AG04449 (cell line): ENCODE measurements around the gene TOX4.

Source experiments
- CTCF ChIA-PET: fragments of 350-600 bp; formaldehyde crosslinking; extraction: SDS; loops from one replicate; lab custom pipeline; 2021; ENCODE audit warnings: antibody characterized with exemption; lab: Yijun Ruan, JAX
- POLR2A ChIA-PET: fragments of 400-600, 350-600 bp; formaldehyde crosslinking; extraction: SDS; loops from one replicate; lab custom pipeline; 2020; ENCODE audit warnings: antibody characterized with exemption, inconsistent platforms; lab: Yijun Ruan, JAX
- DNase-seq: peaks from one replicate; pipeline ENCODE4 v3.0.0-alpha.2; 2010; ENCODE audit warnings: low read depth, low spot score
- H3K4me3 ChIP-seq: 2 replicates; pipeline ENCODE4 v1.5.1; 2011; ENCODE audit warnings: low read depth, mild to moderate bottlenecking, control low read depth, low read length
- CTCF ChIP-seq: IDR thresholded peaks from one replicate; pipeline ENCODE4 v1.5.1; 2011; ENCODE audit warnings: mild to moderate bottlenecking, moderate library complexity, low read length, control low read depth, inconsistent platforms; ENCODE audit not compliant: insufficient read depth; ENCODE audit errors: missing control alignments

TOX4 gene

GRCh38 chr14:21506557-21506956 is 29.6 kb downstream of the TOX4 start:
- no peak overlapping the region for H3K4me3 ChIP-seq
- ChIA-PET POLR2A (no interaction called here), CTCF (no interaction called here)
- no peak for DNase-seq
- no peak for TF ChIP-seq CTCF

- TF ChIP-seq CTCF = no peak
- DNase-seq = no peak
- peak overlapping the region; percentile 98 for H3K4me3 ChIP-seq
- POLR2A ChIA-PET = no interaction called here
- CTCF ChIA-PET = interaction anchor here (1.3 to 3.3 kb wide), 2 partner anchors 11 to 14 kb away, joined by 5 to 39 read pairs; no protein-coding TSS in a partner anchor
Observed at GRCh38 chr14:21509432-21510143, 32.6 kb downstream of the TOX4 start.

GRCh38 chr14:21510735-21511657 is 34.0 kb downstream of the TOX4 start, which contains the start of gene METTL3:
Gene METTL3 (minus strand): TSS chr14:21511340. CDS start chr14:21511223, 117 bp downstream.
- peak; percentile 96 for DNase-seq
- ChIA-PET CTCF (interaction anchor here (0.8 to 3.3 kb wide), 6 partner anchors 10 to 48 kb away, joined by 3 to 39 read pairs (median 8); partner anchors contain the start of genes RAB2B and TOX4), POLR2A (interaction anchor here (0.8 to 2.1 kb wide), 12 partner anchors 11 to 440 kb away, joined by 3 to 9 read pairs (median 4); partner anchors contain the start of genes CHD8, RAB2B, SUPT16H and TOX4)
- peak within 1 kb of the TSS; percentile 98 for H3K4me3 ChIP-seq
- TF ChIP-seq CTCF = no peak

- no peak overlapping the region for H3K4me3 ChIP-seq
- no peak for DNase-seq
- POLR2A ChIA-PET = no interaction called here
- CTCF ChIA-PET = interaction anchor here (3.0 kb wide), 1 partner anchor 16 kb away, joined by 14 read pairs; no protein-coding TSS in a partner anchor
- no peak for TF ChIP-seq CTCF
Observed at GRCh38 chr14:21514341-21514740, 37.3 kb downstream of the TOX4 start.

GRCh38 chr14:21518725-21519124 is 41.7 kb downstream of the TOX4 start:
- H3K4me3 ChIP-seq = no peak overlapping the region
- no peak for DNase-seq
- TF ChIP-seq CTCF = no peak
- ChIA-PET CTCF (interaction anchor here (1.4 to 1.8 kb wide), 2 partner anchors 20 to 416 kb away, joined by 3 to 8 read pairs; no protein-coding TSS in a partner anchor), POLR2A (no interaction called here)

- ChIA-PET CTCF (no interaction called here), POLR2A (no interaction called here)
- TF ChIP-seq CTCF = no peak
- no peak overlapping the region for H3K4me3 ChIP-seq
- DNase-seq = no peak
Observed at GRCh38 chr14:21520767-21521166, 43.8 kb downstream of the TOX4 start.
